B cell (primary cell): Measurements from ENCODE around the gene ZSCAN10. TPM values are rescaled to one million over a fixed set of nuclear protein-coding genes. Genes with fewer than 3 reads are reported as not detected.
A peak's percentile ranks its signal among the peaks of the same experiment; 100 is the strongest.

Source experiments
- ATAC-seq: fragments of 200-7000 bp; cut with Tn5 transposase; one replicate; pipeline ENCODE4 v1.10.0; 2021; ENCODE audit warnings: low read depth, mild to moderate bottlenecking, moderate number of reproducible peaks, moderate library complexity
- CTCF ChIA-PET: fragments of 350-600 bp; sonication (Branson Sonifier 250); formaldehyde crosslinking; loops from one replicate; lab custom pipeline; 2021; ENCODE audit warnings: antibody characterized with exemption, inconsistent platforms; lab: Charles Lee
- POLR2A ChIA-PET: fragments of 350-600 bp; sonication (Branson Sonifier 250); formaldehyde crosslinking; loops from one replicate; lab custom pipeline; 2021; ENCODE audit warnings: antibody characterized with exemption; lab: Charles Lee
- DNase-seq: peaks from one replicate; pipeline ENCODE4 v3.0.0; 2013
- H2AFZ ChIP-seq: 2 replicates; pipeline ENCODE4 v1.6.1; 2012; ENCODE audit warnings: mild to moderate bottlenecking, low read depth, low read length; ENCODE audit not compliant: insufficient read depth, poor library complexity, severe bottlenecking
- H3K27ac ChIP-seq, 2 donors: 1 replicate in 1 of 2; 2 replicates in 1 of 2; pipeline ENCODE4 v1.5.1; 2012 to 2013; ENCODE audit warnings: low read length in 2 of 2, mild to moderate bottlenecking in 2 of 2, moderate library complexity in 1 of 2
- H3K27me3 ChIP-seq, 4 experiments: fragments of 200-600 bp in 1 of 4; sonication (generic) in 1 of 4; replicated peaks in 1 of 4; 1 replicate in 2 of 4; 2 replicates in 2 of 4; pipeline versions ENCODE4 v1.6.1 to v1.7.0; 2013 to 2016; ENCODE audit warnings: low read length in 3 of 4, mild to moderate bottlenecking in 2 of 4, mixed read lengths in 1 of 4, moderate library complexity in 1 of 4; ENCODE audit not compliant: insufficient read depth in 4 of 4, control insufficient read depth in 3 of 4; ENCODE audit errors: control extremely low read depth in 1 of 4
- H3K36me3 ChIP-seq, 2 experiments: replicated peaks in 1 of 2; 1 replicate in 1 of 2; 2 replicates in 1 of 2; pipeline versions ENCODE4 v1.6.1 to v1.7.1; 2013; ENCODE audit warnings: low read length in 1 of 2; ENCODE audit not compliant: insufficient read depth in 2 of 2, control insufficient read depth in 1 of 2; ENCODE audit errors: control extremely low read depth in 1 of 2, extremely low read depth in 1 of 2
- H3K4me1 ChIP-seq, 2 donors: fragments of 200-600 bp in 1 of 2; sonication (generic) in 1 of 2; 1 replicate in 1 of 2; 2 replicates in 1 of 2; pipeline versions ENCODE4 v1.5.1 to v1.6.1; 2013 to 2017; ENCODE audit warnings: low read length in 2 of 2; ENCODE audit not compliant: control insufficient read depth in 2 of 2, insufficient read depth in 2 of 2
- H3K4me2 ChIP-seq: replicated peaks from 2 replicates; pipeline ENCODE3; 2012; ENCODE audit warnings: mild to moderate bottlenecking, low read depth, low read length; ENCODE audit not compliant: poor library complexity, severe bottlenecking
- H3K4me3 ChIP-seq, 5 experiments: fragments of 200-600 bp in 1 of 5; sonication (generic) in 1 of 5; 1 replicate in 3 of 5; 2 replicates in 2 of 5; pipeline versions ENCODE4 v1.5.1 to v1.7.0; 2011 to 2016; ENCODE audit warnings: low read length in 4 of 5, mild to moderate bottlenecking in 4 of 5, low read depth in 2 of 5, control low read depth in 1 of 5, moderate library complexity in 1 of 5; ENCODE audit not compliant: insufficient read depth in 1 of 5; ENCODE audit errors: control extremely low read depth in 1 of 5, extremely low read depth in 1 of 5
- H3K79me2 ChIP-seq: fragments of 200-600 bp; sonication (generic); one replicate; pipeline ENCODE4 v1.6.0; 2016; ENCODE audit warnings: low read length; ENCODE audit not compliant: control insufficient read depth, insufficient read depth
- H3K9ac ChIP-seq: fragments of 200-600 bp; sonication (generic); 2 replicates; pipeline ENCODE4 v1.6.1; 2017; ENCODE audit warnings: mild to moderate bottlenecking, low read length, moderate library complexity
- H3K9me3 ChIP-seq, 3 donors: one replicate each; pipeline versions ENCODE4 v1.6.1 to v1.7.1; 2013; ENCODE audit warnings: low read length in 2 of 3; ENCODE audit not compliant: control insufficient read depth in 2 of 3, insufficient read depth in 1 of 3; ENCODE audit errors: control extremely low read depth in 1 of 3
- H4K20me1 ChIP-seq: 2 replicates; pipeline ENCODE4 v1.6.0; 2012; ENCODE audit warnings: mild to moderate bottlenecking, low read length; ENCODE audit not compliant: insufficient read depth, control insufficient read depth, poor library complexity, severe bottlenecking
- H3K27ac Mint-ChIP-seq: one replicate; pipeline ENCODE4 v1.8.0; 2021; ENCODE audit warnings: mixed read lengths
- H3K27me3 Mint-ChIP-seq: one replicate; pipeline ENCODE4 v1.8.0; 2021; ENCODE audit warnings: mixed read lengths
- H3K4me1 Mint-ChIP-seq: one replicate; pipeline ENCODE4 v1.8.0; 2021; ENCODE audit warnings: mixed read lengths
- H3K4me3 Mint-ChIP-seq: one replicate; pipeline ENCODE4 v1.8.0; 2021; ENCODE audit warnings: mixed read lengths
- H3K9me3 Mint-ChIP-seq: one replicate; pipeline ENCODE4 v1.8.0; 2022; ENCODE audit warnings: mixed read lengths; ENCODE audit not compliant: insufficient read depth
- CTCF ChIP-seq: fragments of 200-600 bp; IDR thresholded peaks from one replicate; pipeline ENCODE4 v1.8.0; 2022; ENCODE audit warnings: antibody characterized with exemption, mild to moderate bottlenecking
- EZH2 ChIP-seq: IDR thresholded peaks from 2 replicates; pipeline ENCODE4 v1.6.1; 2012; ENCODE audit warnings: borderline replicate concordance, low read depth, mild to moderate bottlenecking, moderate library complexity, low read length; ENCODE audit not compliant: insufficient read depth, poor library complexity, severe bottlenecking
- WGBS: methylation state at CpG from one replicate; pipeline ENCODE4 v1.1.5; 2013; ENCODE audit warnings: missing lambda C conversion rate; ENCODE audit not compliant: insufficient coverage; 5-methylcytosine and 5-hydroxymethylcytosine counted together
- intact Hi-C: fragments of 100-400 bp; cut with micrococcal nuclease; formaldehyde crosslinking; loops from one replicate; pipeline ENCODE4 v1.10.0; 2022
- polyA plus RNA-seq: library from polyadenylated mRNA; depleted of rRNA; stranded (reverse); fragments of >200 nt; gene quantifications from 2 replicates; pipeline ENCODE4 v1.2.3, GENCODE V29; 2012
- total RNA-seq, 2 donors: library from RNA; stranded (reverse); fragments of 120-200 nt in 1 of 2; gene quantifications; 1 replicate in 1 of 2; 2 replicates in 1 of 2; pipeline versions ENCODE4 v1.2.3 to v1.2.4, GENCODE V29; 2013 to 2022

ZSCAN10 gene
- total and polyA plus RNA-seq, 2 donors (not counting 1 experiment from before 2014, with no cell fraction given): not detected

- H3K27ac ChIP-seq: no peak overlapping the region
- POLR2A ChIA-PET: interaction anchor here (0.6 kb wide), 1 partner anchor 58 kb away, joined by 3 read pairs; no protein-coding TSS in a partner anchor
- peak overlapping the region; percentile 63 for H3K4me2 ChIP-seq
- H2AFZ ChIP-seq: peak overlapping the region; percentile 81
- H3K9me3 ChIP-seq: peaks cover 0 to 4% (median 0%) of the 10 kb centered on the region in 3 donors
- H3K9ac ChIP-seq: peak overlapping the region; percentile 34
- no peaks in the 10 kb centered on the region for H3K79me2 ChIP-seq
- H4K20me1 ChIP-seq: no peaks in the 10 kb centered on the region
- peaks cover 18 to 34% of the 10 kb centered on the region in 2 donors for H3K4me1 ChIP-seq
- DNase-seq: peak; percentile 72
- Mint-ChIP-seq H3K27ac (peak overlapping the region; percentile 71), H3K4me3 (peak overlapping the region; percentile 89), H3K4me1 (peaks cover 29% of the 10 kb centered on the region), H3K27me3 (no peaks in the 10 kb centered on the region), H3K9me3 (no peaks in the 10 kb centered on the region)
- no peaks in the 10 kb centered on the region for H3K36me3 ChIP-seq
- no peaks in the 10 kb centered on the region for H3K27me3 ChIP-seq
- peak overlapping the region in 3 of 5 experiments; percentile 32 to 56 (median 47) for H3K4me3 ChIP-seq
- CTCF ChIA-PET: interaction anchor here (0.7 to 12.2 kb wide), 5 partner anchors 22 to 71 kb away, joined by 3 to 238 read pairs (median 6); partner anchors contain the start of gene ZNF213
- no peak for ATAC-seq
- WGBS: 63% methylated on average over 18 of the region's 29 CpGs
- TF ChIP-seq EZH2: no peak
- peak; percentile 78 for TF ChIP-seq CTCF
- intact Hi-C loops: loop anchor here (2.0 kb wide), 2 partner anchors 42 to 58 kb away; no protein-coding TSS in a partner anchor
Measured at GRCh38 chr16:3101018-3101840, 2.1 kb upstream of the ZSCAN10 start.
